T-helper 2 cell treated with Interferon-gamma antibody and Interleukin-4, amounts not matched to agents 5 μg/mL and 100 μg/mL, for 36 hours (primary cell): ENCODE data around the gene PON2.

Source experiments
- DNase-seq: peaks from one replicate; pipeline ENCODE4 v3.0.0; 2021; ENCODE audit warnings: low spot score
- H3K27ac Mint-ChIP-seq: one replicate; pipeline ENCODE4 v1.8.0; 2021; ENCODE audit warnings: mild to moderate bottlenecking, mixed read lengths
- H3K27me3 Mint-ChIP-seq: one replicate; pipeline ENCODE4 v1.8.0; 2021; ENCODE audit warnings: low read depth, mixed read lengths
- H3K36me3 Mint-ChIP-seq: one replicate; pipeline ENCODE4 v1.8.0; 2021; ENCODE audit warnings: low read depth, mixed read lengths
- H3K4me1 Mint-ChIP-seq: one replicate; pipeline ENCODE4 v1.8.0; 2021; ENCODE audit warnings: low read depth, mixed read lengths
- H3K4me3 Mint-ChIP-seq: one replicate; pipeline ENCODE4 v1.8.0; 2022; ENCODE audit warnings: mild to moderate bottlenecking, moderate library complexity, mixed read lengths
- H3K9me3 Mint-ChIP-seq: one replicate; pipeline ENCODE4 v1.8.0; 2021; ENCODE audit warnings: mixed read lengths

The PON2 gene

GRCh38 chr7:95432606-95433005, 2.2 kb downstream of the PON2 start:
- H3K9me3 Mint-ChIP-seq: no peaks in the 10 kb centered on the region
- peaks cover 1% of the 10 kb centered on the region for H3K36me3 Mint-ChIP-seq
- H3K4me1 Mint-ChIP-seq: peaks cover 12% of the 10 kb centered on the region

GRCh38 chr7:95430864-95431263, 4.0 kb downstream of the PON2 start:
- Mint-ChIP-seq H3K4me3 (no peak overlapping the region), H3K4me1 (peaks cover 12% of the 10 kb centered on the region), H3K36me3 (peaks cover 1% of the 10 kb centered on the region), H3K27me3 (peaks cover 3% of the 10 kb centered on the region), H3K9me3 (no peaks in the 10 kb centered on the region), H3K27ac (no peak overlapping the region)
- no peak for DNase-seq

More at GRCh38 chr7:95432606-95433005, 2.2 kb downstream of the PON2 start:
- Mint-ChIP-seq H3K4me3 (no peak overlapping the region), H3K27me3 (peaks cover 3% of the 10 kb centered on the region), H3K27ac (no peak overlapping the region)
- DNase-seq: no peak

- peaks cover 7% of the 10 kb centered on the region for H3K4me1 Mint-ChIP-seq
- H3K4me3 Mint-ChIP-seq: no peak overlapping the region
- peaks cover 1% of the 10 kb centered on the region for H3K36me3 Mint-ChIP-seq
These were observed 5.4 kb downstream of the PON2 start for GRCh38 chr7:95429241-95429990.

GRCh38 chr7:95427914-95428516, 6.8 kb downstream of the PON2 start:
- Mint-ChIP-seq H3K4me1 (no peaks in the 10 kb centered on the region), H3K27ac (no peak overlapping the region), H3K4me3 (no peak overlapping the region), H3K36me3 (peaks cover 6% of the 10 kb centered on the region), H3K27me3 (no peaks in the 10 kb centered on the region), H3K9me3 (peaks cover 3% of the 10 kb centered on the region)
- DNase-seq: no peak

More at GRCh38 chr7:95429241-95429990, 5.4 kb downstream of the PON2 start:
- no peak for DNase-seq
- Mint-ChIP-seq H3K9me3 (no peaks in the 10 kb centered on the region), H3K27ac (no peak overlapping the region), H3K27me3 (no peaks in the 10 kb centered on the region)

GRCh38 chr7:95427166-95427565, 7.7 kb downstream of the PON2 start:
- Mint-ChIP-seq H3K4me3 (no peak overlapping the region), H3K36me3 (peaks cover 6% of the 10 kb centered on the region), H3K4me1 (no peaks in the 10 kb centered on the region), H3K27ac (no peak overlapping the region), H3K9me3 (peaks cover 3% of the 10 kb centered on the region), H3K27me3 (no peaks in the 10 kb centered on the region)
- DNase-seq: no peak

GRCh38 chr7:95425694-95426093, 9.1 kb downstream of the PON2 start:
- H3K4me1 Mint-ChIP-seq: no peaks in the 10 kb centered on the region
- H3K4me3 Mint-ChIP-seq: no peak overlapping the region
- peaks cover 8% of the 10 kb centered on the region for H3K36me3 Mint-ChIP-seq
- H3K27me3 Mint-ChIP-seq: no peaks in the 10 kb centered on the region
- no peak for DNase-seq
- H3K9me3 Mint-ChIP-seq: peaks cover 3% of the 10 kb centered on the region
- H3K27ac Mint-ChIP-seq: no peak overlapping the region

- no peak for DNase-seq
- peaks cover 8% of the 10 kb centered on the region for H3K36me3 Mint-ChIP-seq
- no peaks in the 10 kb centered on the region for H3K27me3 Mint-ChIP-seq
- H3K27ac Mint-ChIP-seq: no peak overlapping the region
- H3K4me3 Mint-ChIP-seq: no peak overlapping the region
- no peaks in the 10 kb centered on the region for H3K4me1 Mint-ChIP-seq
- H3K9me3 Mint-ChIP-seq: peaks cover 3% of the 10 kb centered on the region
These were observed 10.1 kb downstream of the PON2 start for GRCh38 chr7:95424716-95425115.

- H3K9me3 Mint-ChIP-seq: peaks cover 3% of the 10 kb centered on the region
- H3K4me3 Mint-ChIP-seq: no peak overlapping the region
- no peak overlapping the region for H3K27ac Mint-ChIP-seq
- no peaks in the 10 kb centered on the region for H3K27me3 Mint-ChIP-seq
- no peaks in the 10 kb centered on the region for H3K4me1 Mint-ChIP-seq
- peaks cover 8% of the 10 kb centered on the region for H3K36me3 Mint-ChIP-seq
- no peak for DNase-seq
These were observed 12.9 kb downstream of the PON2 start for GRCh38 chr7:95421847-95422444.

- Mint-ChIP-seq H3K9me3 (peaks cover 3% of the 10 kb centered on the region), H3K4me3 (no peak overlapping the region), H3K36me3 (peaks cover 8% of the 10 kb centered on the region), H3K4me1 (no peaks in the 10 kb centered on the region), H3K27ac (no peak overlapping the region), H3K27me3 (no peaks in the 10 kb centered on the region)
- no peak for DNase-seq
These were observed 13.6 kb downstream of the PON2 start for GRCh38 chr7:95421000-95421846.

- Mint-ChIP-seq H3K36me3 (peaks cover 8% of the 10 kb centered on the region), H3K27me3 (no peaks in the 10 kb centered on the region), H3K9me3 (no peaks in the 10 kb centered on the region), H3K4me1 (peaks cover 7% of the 10 kb centered on the region), H3K27ac (no peak overlapping the region), H3K4me3 (no peak overlapping the region)
- no peak for DNase-seq
These were observed 22.8 kb downstream of the PON2 start for GRCh38 chr7:95412075-95412474.

GRCh38 chr7:95411666-95412065, 23.2 kb downstream of the PON2 start:
- no peak for DNase-seq
- peaks cover 7% of the 10 kb centered on the region for H3K4me1 Mint-ChIP-seq
- no peaks in the 10 kb centered on the region for H3K27me3 Mint-ChIP-seq
- no peaks in the 10 kb centered on the region for H3K9me3 Mint-ChIP-seq
- no peak overlapping the region for H3K27ac Mint-ChIP-seq
- no peak overlapping the region for H3K4me3 Mint-ChIP-seq
- H3K36me3 Mint-ChIP-seq: peaks cover 8% of the 10 kb centered on the region

- Mint-ChIP-seq H3K36me3 (peaks cover 7% of the 10 kb centered on the region), H3K4me3 (no peak overlapping the region), H3K9me3 (no peaks in the 10 kb centered on the region), H3K4me1 (peaks cover 7% of the 10 kb centered on the region), H3K27me3 (no peaks in the 10 kb centered on the region), H3K27ac (no peak overlapping the region)
- no peak for DNase-seq
These were observed 23.8 kb downstream of the PON2 start for GRCh38 chr7:95411036-95411435.

- Mint-ChIP-seq H3K4me1 (peaks cover 5% of the 10 kb centered on the region), H3K9me3 (no peaks in the 10 kb centered on the region), H3K36me3 (peaks cover 4% of the 10 kb centered on the region), H3K4me3 (no peak overlapping the region), H3K27me3 (no peaks in the 10 kb centered on the region), H3K27ac (no peak overlapping the region)
- DNase-seq: no peak
These were observed 27.1 kb downstream of the PON2 start for GRCh38 chr7:95407751-95408150.

- Mint-ChIP-seq H3K4me3 (no peak overlapping the region), H3K9me3 (no peaks in the 10 kb centered on the region), H3K36me3 (peaks cover 3% of the 10 kb centered on the region), H3K27me3 (no peaks in the 10 kb centered on the region), H3K4me1 (no peaks in the 10 kb centered on the region), H3K27ac (no peak overlapping the region)
- no peak for DNase-seq
These were observed 29.0 kb downstream of the PON2 start for GRCh38 chr7:95405800-95406199.
